ENCODE results near the gene SNX8.
A peak's percentile ranks its signal among the peaks of the same experiment; 100 is the strongest.

SNX8 gene

GRCh38 chr7:2232766-2233520 is 81.3 kb downstream of the SNX8 start, which contains the start of gene MAD1L1:
MAD1L1 (minus strand) TSS chr7:2232945; CDS start chr7:2230133, 2,812 bp downstream.
- peak; percentile 67 for DNase-seq (ENCODE audit: low read depth, low spot score)
- peak within 1 kb of the TSS; percentile 78 for H3K4me3 ChIP-seq (ENCODE audit: low read length)

GRCh38 chr7:2231992-2232765 is 82.1 kb downstream of the SNX8 start:
- DNase-seq (ENCODE audit: low read depth, low spot score): no peak
- peak overlapping the region; percentile 78 for H3K4me3 ChIP-seq (ENCODE audit: low read length)

GRCh38 chr7:2230882-2231281 is 83.4 kb downstream of the SNX8 start:
- no peak overlapping the region for H3K4me3 ChIP-seq (ENCODE audit: low read length)

GRCh38 chr7:2230226-2230625 is 84.0 kb downstream of the SNX8 start:
- DNase-seq (ENCODE audit: low read depth, low spot score): no peak
- H3K4me3 ChIP-seq (ENCODE audit: low read length): no peak overlapping the region

More at GRCh38 chr7:2230882-2231281, 83.4 kb downstream of the SNX8 start:
- DNase-seq (ENCODE audit: low read depth, low spot score): no peak

- no peak for DNase-seq (ENCODE audit: low read depth, low spot score)
- no peak overlapping the region for H3K4me3 ChIP-seq (ENCODE audit: low read length)
These were observed 84.8 kb downstream of the SNX8 start for GRCh38 chr7:2229467-2229866.

GRCh38 chr7:2228921-2229320 is 85.3 kb downstream of the SNX8 start:
- no peak overlapping the region for H3K4me3 ChIP-seq (ENCODE audit: low read length)
- no peak for DNase-seq (ENCODE audit: low read depth, low spot score)

GRCh38 chr7:2227699-2228098 is 86.5 kb downstream of the SNX8 start:
- no peak for DNase-seq (ENCODE audit: low read depth, low spot score)
- H3K4me3 ChIP-seq (ENCODE audit: low read length): no peak overlapping the region

- DNase-seq (ENCODE audit: low read depth, low spot score): no peak
These were observed 88.4 kb downstream of the SNX8 start for GRCh38 chr7:2225830-2226229.

GRCh38 chr7:2225336-2225735 is 88.9 kb downstream of the SNX8 start:
- no peak for DNase-seq (ENCODE audit: low read depth, low spot score)
- H3K4me3 ChIP-seq (ENCODE audit: low read length): no peak overlapping the region

More at GRCh38 chr7:2225830-2226229, 88.4 kb downstream of the SNX8 start:
- no peak overlapping the region for H3K4me3 ChIP-seq (ENCODE audit: low read length)

GRCh38 chr7:2224934-2225333 is 89.3 kb downstream of the SNX8 start:
- DNase-seq (ENCODE audit: low read depth, low spot score): no peak
- no peak overlapping the region for H3K4me3 ChIP-seq (ENCODE audit: low read length)

GRCh38 chr7:2224491-2224928 is 89.7 kb downstream of the SNX8 start:
- H3K4me3 ChIP-seq (ENCODE audit: low read length): no peak overlapping the region
- no peak for DNase-seq (ENCODE audit: low read depth, low spot score)

GRCh38 chr7:2223321-2223720 is 90.9 kb downstream of the SNX8 start:
- no peak for DNase-seq (ENCODE audit: low read depth, low spot score)
- H3K4me3 ChIP-seq (ENCODE audit: low read length): no peak overlapping the region

GRCh38 chr7:2222516-2222915 is 91.7 kb downstream of the SNX8 start:
- no peak overlapping the region for H3K4me3 ChIP-seq (ENCODE audit: low read length)
- DNase-seq (ENCODE audit: low read depth, low spot score): no peak

GRCh38 chr7:2220954-2221353 is 93.3 kb downstream of the SNX8 start:
- no peak for DNase-seq (ENCODE audit: low read depth, low spot score)
- H3K4me3 ChIP-seq (ENCODE audit: low read length): no peak overlapping the region

GRCh38 chr7:2220506-2220905 is 93.7 kb downstream of the SNX8 start:
- no peak overlapping the region for H3K4me3 ChIP-seq (ENCODE audit: low read length)
- no peak for DNase-seq (ENCODE audit: low read depth, low spot score)

GRCh38 chr7:2220030-2220429 is 94.2 kb downstream of the SNX8 start:
- no peak for DNase-seq (ENCODE audit: low read depth, low spot score)
- H3K4me3 ChIP-seq (ENCODE audit: low read length): no peak overlapping the region

- H3K4me3 ChIP-seq (ENCODE audit: low read length): no peak overlapping the region
- DNase-seq (ENCODE audit: low read depth, low spot score): no peak
These were observed 94.6 kb downstream of the SNX8 start for GRCh38 chr7:2219606-2220005.

GRCh38 chr7:2219136-2219535 is 95.1 kb downstream of the SNX8 start:
- no peak for DNase-seq (ENCODE audit: low read depth, low spot score)
- H3K4me3 ChIP-seq (ENCODE audit: low read length): no peak overlapping the region

- H3K4me3 ChIP-seq (ENCODE audit: low read length): no peak overlapping the region
- no peak for DNase-seq (ENCODE audit: low read depth, low spot score)
These were observed 95.8 kb downstream of the SNX8 start for GRCh38 chr7:2218444-2218785.

- no peak overlapping the region for H3K4me3 ChIP-seq (ENCODE audit: low read length)
- no peak for DNase-seq (ENCODE audit: low read depth, low spot score)
These were observed 96.4 kb downstream of the SNX8 start for GRCh38 chr7:2217716-2218443.
